Type B pancreatic cell (in vitro differentiated cells): ENCODE data around the gene SWAP70. TPM values are rescaled to one million over a fixed set of nuclear protein-coding genes. Genes with fewer than 3 reads are reported as not detected.

Experiments
- DNase-seq: peaks from one replicate; pipeline ENCODE4 v3.0.0; 2021; ENCODE audit warnings: mixed read lengths; ENCODE audit not compliant: unreplicated experiment; ENCODE audit errors: extremely low spot score
- H3K27ac Mint-ChIP-seq: 2 replicates; pipeline ENCODE4 v1.8.0; 2021; ENCODE audit warnings: mild to moderate bottlenecking, mixed read lengths
- H3K27me3 Mint-ChIP-seq: 2 replicates; pipeline ENCODE4 v1.8.0; 2021; ENCODE audit warnings: mixed read lengths
- H3K36me3 Mint-ChIP-seq: 2 replicates; pipeline ENCODE4 v1.8.0; 2021; ENCODE audit warnings: mixed read lengths
- H3K4me1 Mint-ChIP-seq: one replicate; pipeline ENCODE4 v1.8.0; 2021; ENCODE audit warnings: mixed read lengths; ENCODE audit not compliant: unreplicated experiment
- H3K4me3 Mint-ChIP-seq: 2 replicates; pipeline ENCODE4 v1.8.0; 2021; ENCODE audit warnings: mild to moderate bottlenecking, mixed read lengths
- H3K9me3 Mint-ChIP-seq: 2 replicates; pipeline ENCODE4 v1.8.0; 2021; ENCODE audit warnings: mixed read lengths
- total RNA-seq: library from RNA; stranded (reverse); gene quantifications from 2 replicates; pipeline ENCODE4 v1.2.1, GENCODE V29; 2021; ENCODE audit warnings: low replicate concordance
- TF ChIP-seq, protein P1 (sequence below): fragments of 200-600 bp; sonication (generic); conservative IDR thresholded peaks from 2 replicates; pipeline ENCODE4 v1.5.0; 2021; ENCODE audit warnings: antibody characterized with exemption, mild to moderate bottlenecking

SWAP70 gene
- total RNA-seq, 1 donor from 2014 or later: 18.8 TPM

GRCh38 chr11:9716275-9717039 lies 52.6 kb downstream of the SWAP70 start:
- no peak for DNase-seq
- Mint-ChIP-seq H3K27me3 (no peaks in the 10 kb centered on the region), H3K4me3 (peak overlapping the region; percentile 11), H3K27ac (peak overlapping the region; percentile 61), H3K4me1 (peaks cover 16% of the 10 kb centered on the region), H3K9me3 (peaks cover 4% of the 10 kb centered on the region), H3K36me3 (peaks cover 29% of the 10 kb centered on the region)
- TF ChIP-seq, protein P1, sequence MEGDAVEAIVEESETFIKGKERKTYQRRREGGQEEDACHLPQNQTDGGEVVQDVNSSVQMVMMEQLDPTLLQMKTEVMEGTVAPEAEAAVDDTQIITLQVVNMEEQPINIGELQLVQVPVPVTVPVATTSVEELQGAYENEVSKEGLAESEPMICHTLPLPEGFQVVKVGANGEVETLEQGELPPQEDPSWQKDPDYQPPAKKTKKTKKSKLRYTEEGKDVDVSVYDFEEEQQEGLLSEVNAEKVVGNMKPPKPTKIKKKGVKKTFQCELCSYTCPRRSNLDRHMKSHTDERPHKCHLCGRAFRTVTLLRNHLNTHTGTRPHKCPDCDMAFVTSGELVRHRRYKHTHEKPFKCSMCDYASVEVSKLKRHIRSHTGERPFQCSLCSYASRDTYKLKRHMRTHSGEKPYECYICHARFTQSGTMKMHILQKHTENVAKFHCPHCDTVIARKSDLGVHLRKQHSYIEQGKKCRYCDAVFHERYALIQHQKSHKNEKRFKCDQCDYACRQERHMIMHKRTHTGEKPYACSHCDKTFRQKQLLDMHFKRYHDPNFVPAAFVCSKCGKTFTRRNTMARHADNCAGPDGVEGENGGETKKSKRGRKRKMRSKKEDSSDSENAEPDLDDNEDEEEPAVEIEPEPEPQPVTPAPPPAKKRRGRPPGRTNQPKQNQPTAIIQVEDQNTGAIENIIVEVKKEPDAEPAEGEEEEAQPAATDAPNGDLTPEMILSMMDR: no peak

DNA sequence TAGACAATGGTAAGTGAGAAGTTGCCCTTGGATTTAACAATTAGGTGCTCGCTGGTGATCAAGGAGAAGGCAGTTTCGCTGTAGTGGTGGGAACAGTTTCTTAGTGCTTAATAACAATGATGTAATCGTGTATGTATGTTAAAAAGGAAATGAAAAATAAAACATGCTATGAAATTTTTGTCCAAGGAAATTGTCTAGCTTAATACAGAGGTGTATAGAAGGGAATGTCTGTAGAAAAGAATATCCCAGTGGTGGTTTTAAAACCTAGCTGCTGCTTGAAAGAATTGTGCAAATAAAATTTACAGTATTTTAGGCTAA lies 53.1 kb downstream of the SWAP70 start:
- peaks cover 29% of the 10 kb centered on the region for H3K36me3 Mint-ChIP-seq
- peak overlapping the region; percentile 61 for H3K27ac Mint-ChIP-seq
- TF ChIP-seq, protein P1: no peak
- DNase-seq: no peak
- no peaks in the 10 kb centered on the region for H3K27me3 Mint-ChIP-seq
- H3K9me3 Mint-ChIP-seq: peaks cover 4% of the 10 kb centered on the region
- H3K4me3 Mint-ChIP-seq: peak overlapping the region; percentile 11
- H3K4me1 Mint-ChIP-seq: peaks cover 16% of the 10 kb centered on the region

DNA sequence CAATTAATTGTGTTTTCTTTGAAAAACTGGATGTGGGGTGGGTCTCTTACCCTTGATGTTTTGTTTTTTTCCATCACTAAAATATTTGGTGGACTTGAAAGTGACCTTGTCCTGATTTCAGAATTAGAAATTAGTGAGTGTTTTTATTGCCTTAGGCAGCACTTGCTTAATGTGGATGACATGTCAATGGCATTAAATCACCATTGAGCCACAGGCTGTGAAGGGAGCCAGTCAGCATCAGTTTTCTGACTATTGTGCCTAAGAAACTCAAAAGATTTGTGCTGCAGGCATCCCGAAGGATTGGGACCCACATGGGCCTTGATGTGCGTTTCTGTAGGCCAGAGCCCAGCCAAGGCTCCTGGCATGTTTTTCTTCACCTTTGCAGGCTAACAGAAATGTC lies 53.8 kb downstream of the SWAP70 start:
- Mint-ChIP-seq H3K27ac (peak overlapping the region; percentile 30), H3K4me1 (peaks cover 16% of the 10 kb centered on the region), H3K27me3 (no peaks in the 10 kb centered on the region), H3K36me3 (peaks cover 29% of the 10 kb centered on the region), H3K4me3 (no peak overlapping the region), H3K9me3 (peaks cover 4% of the 10 kb centered on the region)
- no peak for DNase-seq
- TF ChIP-seq, protein P1: no peak

GRCh38 chr11:9718147-9718546 lies 54.3 kb downstream of the SWAP70 start:
- TF ChIP-seq, protein P1: no peak
- Mint-ChIP-seq H3K4me3 (no peak overlapping the region), H3K27ac (peak overlapping the region; percentile 30), H3K9me3 (peaks cover 4% of the 10 kb centered on the region), H3K27me3 (no peaks in the 10 kb centered on the region), H3K4me1 (peaks cover 12% of the 10 kb centered on the region), H3K36me3 (peaks cover 29% of the 10 kb centered on the region)
- DNase-seq: no peak

- no peaks in the 10 kb centered on the region for H3K27me3 Mint-ChIP-seq
- peaks cover 4% of the 10 kb centered on the region for H3K9me3 Mint-ChIP-seq
- no peak overlapping the region for H3K4me3 Mint-ChIP-seq
- TF ChIP-seq, protein P1: no peak
- DNase-seq: no peak
- peak overlapping the region; percentile 50 for H3K27ac Mint-ChIP-seq
- peaks cover 24% of the 10 kb centered on the region for H3K36me3 Mint-ChIP-seq
- peaks cover 12% of the 10 kb centered on the region for H3K4me1 Mint-ChIP-seq
Observed at GRCh38 chr11:9719566-9720289, 55.9 kb downstream of the SWAP70 start.
